COR-L47 (cell line): ENCODE measurements around the gene GNA14.
"Not testable (repeated sequence)": the region's sequence is repeated elsewhere in the genome, so short reads cannot be mapped to it uniquely, and the experiment has no call there.

Source experiments
- DNase-seq: peaks from one replicate; lab custom pipeline; 2025; lab: John Stamatoyannopoulos, UW

GNA14 gene

DNA sequence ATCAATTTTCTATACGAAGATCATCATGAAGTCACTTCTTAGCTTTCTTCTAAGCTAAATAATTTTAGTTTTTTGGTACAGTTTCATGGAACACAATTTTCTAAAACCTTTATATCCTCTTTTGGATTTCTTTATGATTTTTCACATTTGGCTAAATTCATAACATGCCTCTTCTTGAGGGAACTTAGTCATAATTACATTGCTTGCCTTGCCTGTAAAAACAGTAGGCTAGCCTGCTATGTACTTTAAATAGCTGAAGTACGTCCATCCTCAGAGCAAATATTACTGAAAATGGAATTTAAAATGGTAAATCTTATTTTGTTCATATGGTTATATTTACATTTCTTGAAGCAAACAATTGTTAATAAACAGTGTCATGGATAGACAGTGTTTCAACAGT, 245.8 kb downstream of the GNA14 start:
- DNase-seq = no peak

DNA sequence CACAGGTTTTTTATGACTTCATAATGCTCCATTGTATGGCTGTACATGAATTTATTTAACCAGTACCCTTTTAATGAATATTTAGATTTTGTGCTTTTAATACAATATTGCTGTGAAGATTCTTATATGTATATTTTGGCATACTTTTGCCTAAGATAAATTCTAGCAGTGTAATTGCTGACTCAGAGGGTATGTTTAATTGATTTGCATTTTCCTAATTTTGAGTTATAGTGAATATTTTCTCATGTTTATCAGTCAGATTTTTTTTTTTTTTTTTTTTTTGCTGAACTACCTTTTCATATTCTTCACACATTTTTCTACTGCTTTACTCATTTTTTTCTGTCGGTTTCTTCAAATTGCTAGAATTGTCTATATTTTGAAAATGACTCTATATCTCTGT, 248.2 kb downstream of the GNA14 start:
- DNase-seq = no peak

DNA sequence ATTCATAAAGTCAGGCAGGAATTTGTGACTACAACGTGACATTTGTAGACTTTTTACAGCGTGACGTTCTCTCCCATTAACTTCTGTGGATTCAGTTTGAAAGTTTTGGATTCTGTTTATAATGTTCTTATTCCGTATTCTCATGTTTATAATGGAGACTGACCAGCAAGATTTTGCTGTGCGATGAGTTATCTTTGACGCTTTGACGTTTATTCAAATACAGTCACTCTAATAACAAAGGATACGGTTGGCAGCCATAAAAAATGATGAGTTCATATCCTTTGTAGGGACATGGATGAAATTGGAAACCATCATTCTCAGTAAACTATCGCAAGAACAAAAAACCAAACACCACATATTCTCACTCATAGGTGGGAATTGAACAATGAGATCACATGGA, 249.5 kb downstream of the GNA14 start:
- DNase-seq = not testable (repeated sequence)

DNA sequence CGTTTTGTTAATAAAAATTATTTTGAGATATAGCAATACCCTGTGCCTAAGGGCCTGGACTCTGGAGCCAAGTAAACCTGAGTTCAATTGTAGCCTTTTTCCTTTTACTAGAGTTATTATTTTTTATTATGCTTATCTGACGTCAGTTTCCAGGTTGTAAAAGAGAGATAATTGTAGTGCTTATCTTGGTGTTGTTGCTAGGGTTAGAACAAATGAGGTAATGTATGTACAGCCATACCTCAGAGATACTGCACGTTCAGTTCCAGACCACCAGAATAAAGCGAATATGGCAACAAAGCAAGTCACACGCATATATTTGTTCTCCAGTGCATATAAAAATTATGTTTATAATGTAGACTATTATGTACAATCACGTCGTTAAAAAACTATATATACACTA, 255.8 kb downstream of the GNA14 start:
- DNase-seq = no peak

DNA sequence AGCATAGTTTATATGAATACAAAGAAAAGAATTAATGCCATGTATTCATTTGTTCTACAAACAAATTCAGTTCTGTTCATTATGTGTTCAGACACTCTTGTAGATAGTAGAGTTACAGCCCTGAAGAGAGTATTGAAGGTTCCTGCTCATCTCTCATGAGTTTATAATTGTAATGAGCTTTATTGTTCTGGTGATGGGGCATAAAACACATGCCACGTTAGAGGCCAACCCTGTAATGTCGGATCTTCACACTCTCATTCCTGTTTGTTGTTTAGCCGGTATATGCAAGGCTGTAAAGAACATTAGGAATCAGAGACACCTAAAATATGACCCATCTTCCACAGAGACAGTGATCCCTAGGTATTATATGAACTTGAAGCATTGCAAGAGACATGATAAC, 256.3 kb downstream of the GNA14 start:
- DNase-seq = no peak

DNA sequence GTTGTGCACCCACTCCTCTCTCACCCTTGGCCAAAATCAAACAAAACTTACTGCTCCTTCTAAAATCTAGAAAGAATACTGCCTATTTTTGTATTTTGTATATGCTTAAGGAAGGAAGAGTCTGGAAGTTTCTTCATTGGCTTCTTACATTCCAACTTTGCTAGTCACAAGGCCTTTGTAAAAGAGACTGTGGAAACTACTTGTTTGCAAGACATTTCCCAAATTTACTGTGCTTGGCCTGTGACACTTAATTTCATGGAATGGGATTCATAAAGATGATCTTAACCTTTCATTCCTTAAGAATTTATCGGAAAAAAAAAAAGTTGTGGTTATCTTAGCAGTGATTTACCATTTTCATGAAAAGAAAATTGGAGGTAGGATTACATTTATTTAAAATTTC, 261.9 kb downstream of the GNA14 start:
- no peak for DNase-seq

DNA sequence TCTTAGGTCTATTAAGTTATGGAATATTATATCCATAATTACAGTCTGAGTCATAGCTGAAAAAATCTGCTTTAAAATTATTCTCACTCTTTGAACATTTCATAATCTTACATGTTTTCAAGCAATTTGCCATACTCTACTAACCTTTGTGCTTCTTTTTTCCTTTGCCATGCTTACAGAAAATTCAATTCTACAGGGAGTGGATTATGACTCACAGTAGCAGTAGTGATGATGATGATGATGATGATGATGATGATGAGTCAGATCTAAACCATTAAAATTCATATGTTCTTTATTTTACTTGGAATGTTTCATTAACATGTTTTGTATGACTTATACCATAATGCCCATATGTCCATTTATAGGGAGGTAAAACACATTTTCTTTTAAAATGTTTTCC, 263.7 kb downstream of the GNA14 start:
- no peak for DNase-seq

DNA sequence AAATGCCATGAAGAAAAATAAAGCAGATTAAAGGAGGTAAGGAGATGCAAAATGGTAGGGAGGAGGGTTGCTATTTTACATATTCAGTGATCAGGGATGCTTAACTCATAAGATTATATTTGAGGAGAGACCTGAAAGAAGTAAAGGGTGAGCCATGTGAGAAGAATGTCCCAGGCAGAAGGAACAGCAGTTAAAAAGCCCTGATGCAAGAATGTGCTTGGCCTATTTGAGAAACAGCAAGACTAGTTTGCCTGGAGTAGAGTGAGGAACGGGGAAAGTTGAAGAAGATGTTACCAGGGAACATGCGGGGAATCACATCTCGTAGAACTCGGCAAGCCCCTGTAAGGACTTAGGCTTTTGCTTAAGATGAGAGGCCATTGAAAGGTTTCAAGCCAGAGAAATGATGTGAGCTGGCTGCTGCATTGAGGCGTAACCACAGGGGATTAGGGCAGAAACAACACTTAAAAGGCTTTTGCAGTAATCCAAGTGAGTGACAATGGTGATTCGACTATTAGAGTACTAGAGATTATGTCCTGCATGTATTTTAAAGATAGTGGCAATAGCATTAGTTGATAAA, 272.1 kb downstream of the GNA14 start:
- no peak for DNase-seq

DNA sequence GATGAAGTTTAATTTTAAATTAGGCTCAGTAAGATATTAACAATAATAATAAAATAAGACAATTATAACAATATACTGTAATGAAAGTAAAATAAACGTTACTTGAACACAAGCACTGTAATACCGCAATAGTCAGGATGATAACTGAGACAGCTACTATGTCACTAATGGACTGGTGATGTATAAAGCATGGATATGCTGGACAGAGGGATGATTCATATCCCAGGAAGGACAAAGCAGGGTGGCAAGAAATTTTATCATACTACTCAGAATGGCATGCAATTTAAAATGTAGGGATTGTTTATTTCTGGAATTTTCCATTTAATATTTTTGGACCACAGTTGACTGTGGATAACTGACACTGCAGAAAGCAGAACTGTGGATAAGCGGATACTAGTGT, 273.9 kb downstream of the GNA14 start:
- no peak for DNase-seq
